Measurements from ENCODE around the gene NT5M.

DNA sequence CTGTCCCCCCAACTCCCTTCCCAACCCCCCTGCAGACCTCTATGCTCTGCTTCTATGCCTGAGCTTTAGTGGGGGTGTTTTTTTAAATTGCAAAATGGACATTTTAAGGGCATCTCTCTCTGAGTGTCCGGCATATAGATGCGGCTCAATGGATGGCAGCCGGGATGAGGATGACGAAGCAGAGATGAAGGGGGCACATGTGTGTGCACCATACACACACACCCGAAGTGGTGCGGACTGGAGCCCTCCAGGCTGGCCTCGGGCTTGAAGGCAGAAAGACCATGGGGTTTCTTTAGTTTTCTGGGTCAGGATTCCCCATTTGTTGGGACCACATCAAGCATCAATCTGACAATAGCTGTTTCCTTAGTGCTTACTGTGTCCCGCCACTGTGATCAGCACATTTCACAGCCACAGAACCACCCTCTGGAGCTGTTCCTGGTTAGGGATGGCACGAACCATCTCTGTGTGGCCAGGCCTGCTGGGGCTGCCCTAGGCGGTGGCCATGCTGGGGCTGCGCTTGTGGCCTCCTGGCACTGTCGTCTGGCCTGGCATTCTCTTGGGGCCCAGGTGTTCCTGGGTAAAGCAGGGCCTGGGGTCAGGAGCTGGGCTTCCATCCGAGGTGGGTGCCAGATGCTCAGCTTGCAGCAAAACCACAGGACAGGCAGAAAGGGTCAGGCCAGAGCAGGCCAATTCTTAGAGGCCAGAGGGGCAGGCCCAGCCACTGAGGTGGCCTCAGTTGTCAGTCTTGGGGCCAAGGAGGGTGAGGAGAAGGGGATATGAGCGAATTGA lies 49.9 kb downstream of the NT5M start:
- TF ChIP-seq EZH2 (IDR thresholded peaks at IDR 0.05) (no peak), POLR2AphosphoS5 (IDR thresholded peaks at IDR 0.05; ENCODE audit: borderline replicate concordance, low read depth, low read length) (no peak)
